Measurements from ENCODE around the gene LDLRAP1. TPM values are rescaled to one million over a fixed set of nuclear protein-coding genes. Genes with fewer than 3 reads are reported as not detected.

The LDLRAP1 gene
- total and polyA plus RNA-seq, 9 of the 15 experiments (the other 6 are each of a cell fraction or from before 2014, with no cell fraction given), result 0.56 to 29.6 (median 16.2) TPM

GRCh38 chr1:25610822-25611630, 67.6 kb downstream of the LDLRAP1 start (continued):
- TF ChIP-seq PRPF4 (IDR thresholded peaks at IDR 0.05; ENCODE audit: insufficient read depth, low read depth, low read length, poor library complexity, severe bottlenecking), result no peak

- BruUV-seq (replicated peaks), result no TSS peak
- peaks cover 2 to 15% of the 10 kb centered on the region in 2 experiments; a peak in 3 of 5 replicates for H3K4me1 ChIP-seq (replicated peaks in 1 of 2; ENCODE audit: control insufficient read depth in 2 of 2, insufficient read depth in 2 of 2, low read length in 2 of 2)
- H3K79me2 ChIP-seq (ENCODE audit: control insufficient read depth, insufficient read depth, low read length), result no peaks in the 10 kb centered on the region
- WGBS (ENCODE audit: insufficient coverage, low coverage, missing lambda C conversion rate), result 37% methylated on average over 1 of the region's 1 CpG
- H3K9me1 ChIP-seq (ENCODE audit: control insufficient read depth, insufficient read depth, low read length), result no peaks in the 10 kb centered on the region
- TF ChIP-seq CBX1 (IDR thresholded peaks at IDR 0.05; ENCODE audit: low read depth) (no peak), CREB1 (IDR thresholded peaks at IDR 0.05) (no peak), CREB1 (CRISPR knock-in tag; IDR thresholded peaks at IDR 0.05) (no peak), USF2 (CRISPR knock-in tag; IDR thresholded peaks at IDR 0.05) (no peak), ESRRA (IDR thresholded peaks at IDR 0.05; ENCODE audit: borderline replicate concordance, low read depth) (no peak), ZNF407 (IDR thresholded peaks at IDR 0.05; ENCODE audit: low read depth) (no peak)
- ATAC-seq (no peak), DNase-seq (ENCODE audit: extremely low read depth in 1 of 4, low spot score in 3 of 4) (no peak), FAIRE-seq (no peak)
- H3K9me3 ChIP-seq (replicated peaks; ENCODE audit: control insufficient read depth, insufficient read depth, low read depth, low read length), result no peaks in the 10 kb centered on the region
- H4K20me1 ChIP-seq (replicated peaks; ENCODE audit: control insufficient read depth, insufficient read depth, low read length), result no peaks in the 10 kb centered on the region
- CTCF ChIA-PET (ENCODE audit: low intra/inter-chr PET ratio), result no interaction called here
- no peaks in the 10 kb centered on the region for H3K36me3 ChIP-seq (ENCODE audit: control insufficient read depth, insufficient read depth, low read length)
- H3K27me3 ChIP-seq (ENCODE audit: control insufficient read depth in 2 of 2, insufficient read depth in 2 of 2, low read length in 2 of 2), result peaks cover 18 to 49% of the 10 kb centered on the region in 2 experiments
- no peak overlapping the region for H3K4me2 ChIP-seq (ENCODE audit: insufficient read depth, low read length)
- H3K9ac ChIP-seq (ENCODE audit: insufficient read depth in 1 of 2, low read depth in 2 of 2, low read length in 2 of 2), result no peak overlapping the region
- in situ Hi-C loops (cut with MboI) (loop anchor here (5.0 to 10.0 kb wide), 2 partner anchors 185 to 393 kb away; no protein-coding TSS in a partner anchor), intact Hi-C loops (cut with micrococcal nuclease) (no loop called here)
- POLR2A ChIA-PET, result interaction anchor here (0.6 to 1.0 kb wide), 3 partner anchors 11 to 200 kb away, joined by 3 read pairs; no protein-coding TSS in a partner anchor
- H2AFZ ChIP-seq (ENCODE audit: low read depth, low read length), result no peak overlapping the region
- H3K4me3 ChIP-seq, result no peak overlapping the region
- H3K27ac ChIP-seq (ENCODE audit: extremely low read depth, low read depth, low read length), result no peak overlapping the region
Measured at GRCh38 chr1:25611843-25612242, 68.4 kb downstream of the LDLRAP1 start.

All from K562 (cell line).